ENCODE data around the gene ZNF740. TPM values are rescaled to one million over a fixed set of nuclear protein-coding genes. Genes with fewer than 3 reads are reported as not detected.

Gene ZNF740
- total RNA-seq, 1 donor from 2014 or later = 39.6 TPM

DNA sequence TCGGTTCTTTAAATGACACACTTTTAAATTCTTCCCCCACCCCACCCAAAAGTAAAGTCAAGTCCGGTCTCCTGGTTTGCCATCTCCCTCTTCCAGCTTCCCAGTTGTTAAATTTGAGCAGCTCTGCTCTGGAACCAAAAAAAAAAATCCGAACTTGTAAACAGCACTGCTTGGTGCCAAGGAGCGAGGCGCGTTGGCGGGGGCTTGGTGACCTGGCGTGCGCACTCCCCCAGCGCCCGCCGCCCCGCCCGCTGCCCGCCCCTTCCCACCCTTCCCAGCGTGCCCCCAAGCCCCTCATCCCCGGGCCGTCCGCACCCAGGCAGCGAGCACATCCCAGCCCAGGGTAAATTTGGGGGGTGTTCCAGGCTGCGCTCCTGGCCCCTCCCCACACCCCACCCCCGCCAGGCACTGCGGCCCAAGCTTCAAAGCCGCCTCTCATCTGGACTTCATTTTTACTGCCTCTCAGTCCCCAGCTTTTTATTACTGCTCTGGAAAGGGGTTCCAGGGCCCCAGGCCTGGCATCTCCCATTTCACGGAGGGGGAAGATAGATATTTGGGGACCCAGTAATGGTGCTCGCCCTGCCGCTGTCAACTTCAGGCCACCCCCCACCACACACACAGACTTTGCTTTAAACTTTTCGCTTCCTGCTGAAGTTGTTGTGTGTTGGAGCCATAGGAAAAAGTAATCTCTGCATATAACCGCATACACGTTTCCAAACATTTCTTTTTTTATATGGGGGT, 38.2 kb downstream of the ZNF740 start:
- no peaks in the 10 kb centered on the region for H3K27me3 Mint-ChIP-seq (ENCODE audit: unreplicated experiment)

DNA sequence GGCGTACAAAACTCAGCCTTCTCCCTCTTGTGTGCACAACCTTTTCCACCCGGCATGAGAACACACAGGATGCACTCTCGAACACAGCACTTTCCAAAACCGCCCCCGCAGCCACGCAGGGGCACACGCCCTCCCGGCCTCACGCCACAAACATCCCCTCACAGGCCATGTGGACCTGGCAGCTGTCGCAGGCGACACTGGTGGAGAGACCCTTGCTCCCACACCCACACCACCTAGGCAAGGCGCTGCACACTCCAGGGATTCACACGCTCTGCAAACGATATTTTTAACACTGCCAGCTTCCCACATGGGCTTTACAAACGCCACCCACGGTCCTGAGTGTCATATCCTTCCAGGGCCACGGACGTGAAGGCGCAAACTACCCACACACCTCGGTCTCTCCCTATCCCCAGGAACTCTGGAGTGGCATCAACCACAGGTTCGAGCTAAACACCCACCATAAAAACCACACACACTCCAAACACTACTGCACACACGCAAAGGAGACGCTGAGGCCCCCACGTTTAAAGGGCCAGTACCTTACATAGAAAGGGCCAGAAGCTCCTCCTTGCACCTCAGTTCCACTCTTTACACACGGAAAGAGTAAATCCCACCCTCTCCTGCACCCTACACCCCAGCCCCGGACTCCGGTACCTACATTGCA, 38.9 kb downstream of the ZNF740 start:
- Mint-ChIP-seq H3K4me1 (ENCODE audit: unreplicated experiment) (peaks cover 61% of the 10 kb centered on the region), H3K27me3 (ENCODE audit: unreplicated experiment) (no peaks in the 10 kb centered on the region), H3K9me3 (ENCODE audit: unreplicated experiment) (no peaks in the 10 kb centered on the region), H3K27ac (ENCODE audit: unreplicated experiment) (peak overlapping the region; percentile 84), H3K36me3 (ENCODE audit: unreplicated experiment) (peaks cover under 1% of the 10 kb centered on the region), H3K4me3 (ENCODE audit: unreplicated experiment) (peak overlapping the region; percentile 80)
- TF ChIP-seq, protein P1, sequence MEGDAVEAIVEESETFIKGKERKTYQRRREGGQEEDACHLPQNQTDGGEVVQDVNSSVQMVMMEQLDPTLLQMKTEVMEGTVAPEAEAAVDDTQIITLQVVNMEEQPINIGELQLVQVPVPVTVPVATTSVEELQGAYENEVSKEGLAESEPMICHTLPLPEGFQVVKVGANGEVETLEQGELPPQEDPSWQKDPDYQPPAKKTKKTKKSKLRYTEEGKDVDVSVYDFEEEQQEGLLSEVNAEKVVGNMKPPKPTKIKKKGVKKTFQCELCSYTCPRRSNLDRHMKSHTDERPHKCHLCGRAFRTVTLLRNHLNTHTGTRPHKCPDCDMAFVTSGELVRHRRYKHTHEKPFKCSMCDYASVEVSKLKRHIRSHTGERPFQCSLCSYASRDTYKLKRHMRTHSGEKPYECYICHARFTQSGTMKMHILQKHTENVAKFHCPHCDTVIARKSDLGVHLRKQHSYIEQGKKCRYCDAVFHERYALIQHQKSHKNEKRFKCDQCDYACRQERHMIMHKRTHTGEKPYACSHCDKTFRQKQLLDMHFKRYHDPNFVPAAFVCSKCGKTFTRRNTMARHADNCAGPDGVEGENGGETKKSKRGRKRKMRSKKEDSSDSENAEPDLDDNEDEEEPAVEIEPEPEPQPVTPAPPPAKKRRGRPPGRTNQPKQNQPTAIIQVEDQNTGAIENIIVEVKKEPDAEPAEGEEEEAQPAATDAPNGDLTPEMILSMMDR (IDR thresholded peaks at IDR 0.05) = no peak
- DNase-seq (ENCODE audit: extremely low spot score, unreplicated experiment) = no peak

More for the DNA sequence above, 38.2 kb downstream of the ZNF740 start:
- Mint-ChIP-seq H3K27ac (ENCODE audit: unreplicated experiment) (peak overlapping the region; percentile 84), H3K4me3 (ENCODE audit: unreplicated experiment) (peak overlapping the region; percentile 80), H3K9me3 (ENCODE audit: unreplicated experiment) (no peaks in the 10 kb centered on the region), H3K36me3 (ENCODE audit: unreplicated experiment) (peaks cover 5% of the 10 kb centered on the region), H3K4me1 (ENCODE audit: unreplicated experiment) (peaks cover 54% of the 10 kb centered on the region)
- TF ChIP-seq, protein P1 (IDR thresholded peaks at IDR 0.05) = no peak
- DNase-seq (ENCODE audit: extremely low spot score, unreplicated experiment) = no peak

DNA sequence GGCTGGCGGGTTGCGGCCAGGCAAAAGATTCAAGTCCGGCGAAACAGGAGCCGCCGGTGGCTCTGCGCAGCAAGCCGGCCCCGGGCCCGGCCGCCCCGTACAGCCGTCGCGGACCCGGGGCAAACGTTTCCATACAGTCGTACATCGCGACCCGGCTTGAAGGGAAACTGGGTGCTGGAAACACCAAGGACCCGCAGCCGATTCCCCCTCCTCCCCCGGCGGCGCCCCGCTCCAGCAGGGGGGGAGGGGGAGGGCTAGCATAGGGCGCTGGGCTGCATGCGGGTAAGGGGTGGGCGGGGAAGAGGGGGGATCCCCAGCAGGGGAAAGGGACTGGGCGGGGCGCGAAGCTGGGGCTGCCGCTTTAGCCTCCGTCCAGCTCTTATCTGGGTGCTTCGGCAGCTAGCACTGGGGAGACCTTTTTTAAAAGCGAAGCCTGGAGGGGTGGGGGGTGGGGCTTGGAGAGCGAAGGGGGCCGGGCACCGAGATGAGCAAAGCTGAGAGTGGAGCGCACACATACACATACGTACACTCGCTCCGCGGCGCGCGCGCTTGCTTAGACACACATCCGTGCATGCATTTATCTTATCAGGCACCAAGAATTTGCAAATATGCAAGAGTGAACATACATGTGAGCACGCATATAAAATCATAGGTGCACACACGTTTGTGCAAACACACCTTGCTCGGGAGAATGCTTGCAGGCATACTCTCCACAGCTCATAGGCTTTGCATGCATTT, 39.6 kb downstream of the ZNF740 start:
- H3K4me1 Mint-ChIP-seq (ENCODE audit: unreplicated experiment) = peaks cover 68% of the 10 kb centered on the region
- H3K27me3 Mint-ChIP-seq (ENCODE audit: unreplicated experiment) = no peaks in the 10 kb centered on the region
- no peaks in the 10 kb centered on the region for H3K9me3 Mint-ChIP-seq (ENCODE audit: unreplicated experiment)
- TF ChIP-seq, protein P1 (IDR thresholded peaks at IDR 0.05) = no peak
- DNase-seq (ENCODE audit: extremely low spot score, unreplicated experiment) = no peak
- H3K4me3 Mint-ChIP-seq (ENCODE audit: unreplicated experiment) = peak overlapping the region; percentile 80
- H3K27ac Mint-ChIP-seq (ENCODE audit: unreplicated experiment) = peak overlapping the region; percentile 98
- no peaks in the 10 kb centered on the region for H3K36me3 Mint-ChIP-seq (ENCODE audit: unreplicated experiment)

DNA sequence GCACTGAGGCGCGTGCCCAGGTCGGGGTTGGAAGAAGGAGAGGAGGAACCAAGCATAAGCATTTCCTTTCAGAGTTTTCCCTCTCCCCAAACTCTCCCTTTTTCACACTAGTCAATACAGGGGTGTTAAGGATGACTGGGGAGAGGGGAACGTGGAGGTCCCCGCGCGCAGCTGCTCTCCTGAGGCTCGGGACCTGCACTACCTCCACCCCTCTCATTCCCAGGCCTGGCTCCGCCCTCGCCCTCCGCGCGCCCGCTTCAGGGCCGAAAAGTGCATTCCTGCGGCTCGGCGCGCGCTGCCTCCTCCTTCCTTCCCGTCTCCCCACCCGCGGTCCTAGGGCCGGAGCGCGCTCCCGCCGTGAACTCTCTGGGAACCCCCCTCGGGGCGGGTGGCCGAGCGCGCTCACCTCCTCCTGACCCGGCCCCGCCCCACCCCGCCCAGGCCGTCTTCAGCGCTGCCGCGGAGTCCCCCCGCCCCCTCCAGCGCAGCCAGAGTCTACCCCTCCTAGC, 40.2 kb downstream of the ZNF740 start:
- peak; percentile 94 for DNase-seq (ENCODE audit: extremely low spot score, unreplicated experiment)
- H3K4me3 Mint-ChIP-seq (ENCODE audit: unreplicated experiment) = peak overlapping the region; percentile 80
- no peaks in the 10 kb centered on the region for H3K9me3 Mint-ChIP-seq (ENCODE audit: unreplicated experiment)
- no peaks in the 10 kb centered on the region for H3K36me3 Mint-ChIP-seq (ENCODE audit: unreplicated experiment)
- peak overlapping the region; percentile 98 for H3K27ac Mint-ChIP-seq (ENCODE audit: unreplicated experiment)
- TF ChIP-seq, protein P1 (IDR thresholded peaks at IDR 0.05) = no peak
- no peaks in the 10 kb centered on the region for H3K27me3 Mint-ChIP-seq (ENCODE audit: unreplicated experiment)
- peaks cover 74% of the 10 kb centered on the region for H3K4me1 Mint-ChIP-seq (ENCODE audit: unreplicated experiment)
